Measurements from ENCODE around the gene SLC13A2.
"Not testable (repeated sequence)": the region's sequence is repeated elsewhere in the genome, so short reads cannot be mapped to it uniquely, and the experiment has no call there.

The SLC13A2 gene

DNA sequence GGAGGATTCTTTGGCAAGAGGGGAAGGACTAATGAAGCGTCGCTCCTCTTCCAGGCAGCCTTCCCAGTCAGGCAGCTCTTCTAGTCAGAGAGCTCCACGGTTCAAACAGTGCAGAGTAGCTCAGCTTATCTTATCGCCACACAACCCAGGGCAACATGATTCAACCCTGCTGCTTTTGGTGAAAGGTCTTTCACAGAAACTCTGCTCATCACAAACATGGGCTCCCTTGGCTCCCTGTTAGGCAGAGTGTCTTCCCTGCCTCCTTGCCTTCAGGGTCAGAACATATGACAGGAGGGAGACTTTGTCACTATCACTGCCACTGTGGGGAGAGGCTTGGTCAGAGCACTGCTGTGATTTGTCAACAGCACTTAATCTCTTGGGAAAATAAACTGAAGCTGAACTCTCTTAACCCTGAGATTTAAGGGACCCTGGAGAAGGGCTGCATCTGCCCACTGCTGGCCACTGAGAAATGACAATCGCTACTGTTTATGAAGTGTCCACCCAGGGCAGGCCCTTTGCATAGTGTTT is 6.9 kb upstream of the SLC13A2 start:
- H3K4me3 Mint-ChIP-seq: no peak overlapping the region
- no peaks in the 10 kb centered on the region for H3K36me3 Mint-ChIP-seq (ENCODE audit: low read depth)
- peaks cover 24% of the 10 kb centered on the region for H3K27me3 Mint-ChIP-seq
- no peaks in the 10 kb centered on the region for H3K9me3 Mint-ChIP-seq
- H3K27ac Mint-ChIP-seq: no peak overlapping the region
- H3K4me1 Mint-ChIP-seq (ENCODE audit: low read depth): peaks cover 17% of the 10 kb centered on the region

DNA sequence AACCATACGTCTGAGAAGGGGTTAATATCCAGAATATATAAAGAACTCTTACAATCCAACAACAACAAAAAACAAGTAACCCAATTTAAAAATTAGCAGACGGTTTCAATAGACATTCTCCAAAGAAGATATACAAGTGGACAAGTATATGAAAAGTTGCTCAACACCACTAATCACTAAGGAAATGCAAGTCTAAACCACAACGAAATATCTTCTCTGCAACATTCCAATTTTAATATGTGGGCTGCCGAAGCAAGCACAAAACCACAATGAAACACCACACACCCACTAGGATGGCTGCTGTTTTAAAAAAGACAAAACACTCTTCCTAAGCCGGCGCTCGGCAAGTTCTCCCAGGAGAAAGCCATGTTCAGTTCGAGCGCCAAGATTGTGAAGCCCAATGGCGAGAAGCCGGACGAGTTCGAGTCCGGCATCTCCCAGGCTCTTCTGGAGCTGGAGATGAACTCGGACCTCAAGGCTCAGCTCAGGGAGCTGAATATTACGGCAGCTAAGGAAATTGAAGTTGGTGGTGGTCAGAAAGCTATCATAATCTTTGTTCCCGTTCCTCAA is 5.9 kb upstream of the SLC13A2 start:
- Mint-ChIP-seq H3K4me3 (no peak overlapping the region), H3K27me3 (peaks cover 24% of the 10 kb centered on the region), H3K36me3 (ENCODE audit: low read depth) (no peaks in the 10 kb centered on the region), H3K9me3 (no peaks in the 10 kb centered on the region), H3K4me1 (ENCODE audit: low read depth) (peaks cover 17% of the 10 kb centered on the region), H3K27ac (no peak overlapping the region)

DNA sequence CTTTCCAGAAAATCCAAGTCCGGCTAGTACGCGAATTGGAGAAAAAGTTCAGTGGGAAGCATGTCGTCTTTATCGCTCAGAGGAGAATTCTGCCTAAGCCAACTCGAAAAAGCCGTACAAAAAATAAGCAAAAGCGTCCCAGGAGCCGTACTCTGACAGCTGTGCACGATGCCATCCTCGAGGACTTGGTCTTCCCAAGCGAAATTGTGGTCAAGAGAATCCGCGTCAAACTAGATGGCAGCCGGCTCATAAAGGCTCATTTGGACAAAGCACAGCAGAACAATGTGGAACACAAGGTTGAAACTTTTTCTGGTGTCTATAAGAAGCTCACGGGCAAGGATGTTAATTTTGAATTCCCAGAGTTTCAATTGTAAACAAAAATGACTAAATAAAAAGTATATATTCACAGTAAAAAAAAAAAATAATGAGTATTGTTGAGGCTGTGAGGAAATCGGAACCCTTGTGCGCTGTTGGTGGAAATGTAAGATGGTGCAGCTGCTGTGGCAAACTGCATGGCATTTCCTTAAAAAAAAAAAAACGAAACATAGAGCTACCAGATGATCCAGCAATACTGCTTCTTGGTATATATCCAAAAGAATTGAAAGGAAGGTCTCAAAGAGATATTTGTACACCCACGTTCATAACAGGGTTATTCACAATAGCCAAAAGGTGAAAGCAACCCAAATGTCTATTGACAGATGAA is 5.3 kb upstream of the SLC13A2 start:
- H3K27ac Mint-ChIP-seq; H3K9me3 Mint-ChIP-seq; H3K4me3 Mint-ChIP-seq; H3K36me3 Mint-ChIP-seq (ENCODE audit: low read depth): not testable (repeated sequence)
- H3K27me3 Mint-ChIP-seq: peaks cover 20% of the 10 kb centered on the region
- H3K4me1 Mint-ChIP-seq (ENCODE audit: low read depth): peaks cover 17% of the 10 kb centered on the region

DNA sequence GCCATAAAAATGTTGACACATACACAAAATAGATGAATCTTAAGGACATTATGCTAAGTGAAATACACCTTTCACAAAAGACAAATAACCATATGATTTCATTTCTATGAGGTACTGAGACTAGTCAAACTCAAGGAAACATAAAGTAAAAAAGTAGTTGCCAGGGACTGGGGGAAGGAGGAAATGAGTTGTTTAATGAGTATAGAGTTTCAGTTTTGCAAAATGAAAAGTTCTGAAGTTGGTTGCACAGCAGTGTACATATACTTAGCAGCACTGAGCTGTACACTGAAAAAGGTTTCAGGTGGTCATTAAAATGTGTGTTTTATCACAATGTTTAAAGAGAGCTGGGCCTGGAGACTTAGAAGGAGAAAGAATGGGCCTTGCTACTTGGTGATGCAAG is 4.7 kb upstream of the SLC13A2 start:
- Mint-ChIP-seq H3K27me3 (peaks cover 17% of the 10 kb centered on the region), H3K27ac (no peak overlapping the region), H3K9me3 (no peaks in the 10 kb centered on the region), H3K4me1 (ENCODE audit: low read depth) (peaks cover 17% of the 10 kb centered on the region), H3K4me3 (no peak overlapping the region), H3K36me3 (ENCODE audit: low read depth) (no peaks in the 10 kb centered on the region)

DNA sequence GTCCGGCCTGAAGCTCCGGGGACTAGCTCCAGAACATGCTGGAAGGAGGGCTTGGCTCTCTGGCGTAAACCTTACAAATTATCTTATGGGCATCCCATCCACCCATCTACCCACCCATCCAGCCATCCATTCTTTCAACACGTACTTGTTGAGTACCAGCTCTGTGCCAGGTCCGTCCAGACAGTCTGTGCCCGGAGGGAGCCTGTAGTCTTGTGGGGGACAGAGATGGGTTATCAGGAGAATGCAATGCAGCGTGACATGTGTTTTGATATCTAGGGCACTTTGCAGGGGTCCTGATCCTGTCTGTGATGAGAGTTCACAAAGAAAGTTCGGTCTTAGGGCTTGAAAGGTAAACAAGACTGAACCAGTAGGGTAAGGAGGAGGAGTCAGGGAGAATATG is 4.1 kb upstream of the SLC13A2 start:
- no peak overlapping the region for H3K4me3 Mint-ChIP-seq
- H3K27me3 Mint-ChIP-seq: peaks cover 13% of the 10 kb centered on the region
- H3K27ac Mint-ChIP-seq: no peak overlapping the region
- H3K4me1 Mint-ChIP-seq (ENCODE audit: low read depth): peaks cover 17% of the 10 kb centered on the region
- no peaks in the 10 kb centered on the region for H3K36me3 Mint-ChIP-seq (ENCODE audit: low read depth)
- H3K9me3 Mint-ChIP-seq: no peaks in the 10 kb centered on the region

DNA sequence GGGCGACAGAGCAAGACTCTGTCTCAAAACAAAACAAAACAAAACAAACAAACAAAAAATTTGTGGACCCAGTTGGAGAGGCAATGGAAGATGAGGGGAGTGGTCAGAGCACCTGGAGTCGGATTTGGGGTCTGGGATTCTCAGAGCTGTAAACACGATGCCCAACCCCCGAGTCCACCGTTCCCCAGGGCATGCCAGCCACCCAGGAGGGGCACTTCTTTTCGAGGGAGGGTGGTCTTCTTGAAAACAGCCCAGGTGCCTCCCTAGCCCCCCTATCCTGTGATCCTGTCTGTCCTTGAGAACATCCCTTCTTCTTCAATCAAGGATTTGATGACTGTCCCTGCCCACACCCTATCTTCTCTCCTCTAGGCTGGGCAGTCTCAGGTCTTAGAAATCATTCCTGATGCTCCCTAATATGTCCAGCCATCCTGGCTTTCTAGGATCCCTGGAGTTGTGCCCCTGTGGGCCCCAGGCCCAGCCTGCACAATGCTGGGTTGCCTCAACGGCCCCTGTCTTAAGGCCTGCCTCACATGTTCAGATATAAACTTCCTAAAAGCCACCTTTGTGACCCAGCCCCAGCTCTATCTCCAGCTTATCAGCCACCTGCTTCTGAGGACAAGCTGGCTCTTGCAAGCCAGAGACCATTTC is 3.1 kb upstream of the SLC13A2 start:
- Mint-ChIP-seq H3K9me3 (no peaks in the 10 kb centered on the region), H3K4me1 (ENCODE audit: low read depth) (peaks cover 20% of the 10 kb centered on the region), H3K4me3 (no peak overlapping the region)

DNA sequence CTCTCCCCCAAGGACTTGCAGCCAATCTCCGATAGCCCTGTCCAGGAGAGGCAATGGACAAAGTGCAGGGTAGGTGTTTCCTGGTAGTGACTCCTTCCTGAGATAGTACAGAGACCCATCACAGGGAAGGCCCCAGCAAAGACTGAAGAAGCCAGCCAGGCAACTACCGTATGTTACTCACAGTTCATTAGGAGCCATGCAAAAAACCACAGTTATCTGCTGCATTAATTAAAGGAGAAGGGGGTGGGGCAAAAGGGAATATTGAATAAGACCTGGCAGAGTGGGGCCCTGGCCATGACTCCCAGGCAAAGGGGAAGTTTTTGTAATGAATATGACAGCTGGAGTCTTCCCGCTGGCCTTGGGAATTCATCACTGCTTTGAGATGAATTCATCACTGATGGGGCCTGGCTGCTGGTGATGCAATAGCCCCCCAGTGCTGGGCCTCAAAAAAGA is 2.5 kb upstream of the SLC13A2 start:
- Mint-ChIP-seq H3K9me3 (no peaks in the 10 kb centered on the region), H3K36me3 (ENCODE audit: low read depth) (no peaks in the 10 kb centered on the region), H3K4me3 (no peak overlapping the region), H3K27ac (no peak overlapping the region), H3K27me3 (peaks cover 11% of the 10 kb centered on the region), H3K4me1 (ENCODE audit: low read depth) (peaks cover 24% of the 10 kb centered on the region)

More for the DNA sequence above, 3.1 kb upstream of the SLC13A2 start:
- Mint-ChIP-seq H3K27me3 (peaks cover 13% of the 10 kb centered on the region), H3K27ac (no peak overlapping the region), H3K36me3 (ENCODE audit: low read depth) (no peaks in the 10 kb centered on the region)

DNA sequence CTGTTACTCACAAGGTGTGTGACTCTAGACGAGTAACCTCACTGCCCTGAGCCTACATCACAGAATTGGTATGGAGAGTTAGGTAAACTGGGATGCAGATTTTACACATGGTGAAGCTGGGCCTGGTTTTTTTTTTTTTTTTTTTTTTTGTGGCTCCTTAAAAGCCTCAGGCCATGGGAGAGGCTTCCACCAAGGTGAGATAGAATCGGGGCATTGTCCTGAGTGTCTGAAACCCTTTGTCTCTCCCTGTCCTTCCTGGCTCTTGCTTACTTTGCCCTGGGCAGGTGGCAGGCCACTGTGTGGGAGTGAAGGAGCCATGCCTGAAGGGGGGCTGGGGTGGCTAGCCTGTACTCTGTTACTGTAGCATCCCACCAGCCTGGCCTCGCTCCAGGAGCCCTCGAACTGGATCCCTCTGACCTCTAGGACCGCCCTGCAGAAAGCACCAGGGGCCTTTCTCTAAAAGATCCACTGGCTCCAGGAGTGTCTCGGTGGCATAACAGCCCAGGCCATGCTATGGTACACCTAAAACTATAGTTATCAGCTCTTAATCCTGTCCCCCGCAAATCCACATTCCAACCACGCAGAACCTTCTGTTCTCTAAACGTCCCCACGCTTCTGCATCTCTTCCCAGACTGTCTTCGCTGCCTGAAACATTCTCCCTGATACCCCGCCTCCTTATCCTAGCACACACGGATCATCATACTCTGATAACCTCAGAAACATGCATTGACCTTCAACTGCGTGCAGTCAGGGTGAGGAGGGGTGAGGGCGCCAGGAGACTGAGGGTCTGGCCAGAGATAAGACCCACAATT is 1.7 kb upstream of the SLC13A2 start:
- H3K9me3 Mint-ChIP-seq: no peaks in the 10 kb centered on the region
- H3K36me3 Mint-ChIP-seq (ENCODE audit: low read depth): no peaks in the 10 kb centered on the region
- peaks cover 24% of the 10 kb centered on the region for H3K4me1 Mint-ChIP-seq (ENCODE audit: low read depth)
- peaks cover 4% of the 10 kb centered on the region for H3K27me3 Mint-ChIP-seq
- no peak overlapping the region for H3K27ac Mint-ChIP-seq
- H3K4me3 Mint-ChIP-seq: no peak overlapping the region

DNA sequence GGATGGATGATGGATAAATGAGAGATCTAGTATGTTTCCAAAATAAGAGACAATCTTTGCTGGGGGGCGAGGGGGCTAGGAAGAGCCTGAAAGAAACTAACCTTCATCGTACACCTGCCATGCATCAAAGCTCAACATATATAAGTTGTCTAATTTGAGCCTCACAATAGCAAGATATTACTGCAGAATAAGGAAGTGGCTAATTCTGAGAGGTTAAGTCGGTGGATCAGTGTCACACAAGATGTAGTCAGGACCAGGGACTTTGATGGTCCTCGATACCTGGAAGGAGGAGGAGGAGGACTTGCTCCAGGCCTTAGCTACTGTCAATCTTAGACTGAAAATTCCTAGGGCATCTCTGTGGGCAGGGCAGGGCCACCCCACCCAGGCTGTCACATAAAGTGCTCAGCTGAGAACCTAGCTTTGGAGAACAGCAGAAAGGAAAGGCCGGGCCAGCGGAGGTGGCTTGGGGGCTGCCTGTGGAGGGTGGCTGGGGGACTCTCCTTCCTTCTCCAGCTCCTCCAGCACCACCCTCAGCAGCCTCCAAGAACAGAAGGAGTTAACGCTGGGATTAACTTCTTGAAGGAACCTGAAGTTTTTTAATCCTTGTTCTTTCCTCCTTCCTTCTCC is 460 bp upstream of the SLC13A2 start:
- Mint-ChIP-seq H3K27ac (no peak overlapping the region), H3K4me1 (ENCODE audit: low read depth) (peaks cover 14% of the 10 kb centered on the region), H3K4me3 (no peak overlapping the region), H3K9me3 (no peaks in the 10 kb centered on the region), H3K36me3 (ENCODE audit: low read depth) (no peaks in the 10 kb centered on the region), H3K27me3 (no peaks in the 10 kb centered on the region)

DNA sequence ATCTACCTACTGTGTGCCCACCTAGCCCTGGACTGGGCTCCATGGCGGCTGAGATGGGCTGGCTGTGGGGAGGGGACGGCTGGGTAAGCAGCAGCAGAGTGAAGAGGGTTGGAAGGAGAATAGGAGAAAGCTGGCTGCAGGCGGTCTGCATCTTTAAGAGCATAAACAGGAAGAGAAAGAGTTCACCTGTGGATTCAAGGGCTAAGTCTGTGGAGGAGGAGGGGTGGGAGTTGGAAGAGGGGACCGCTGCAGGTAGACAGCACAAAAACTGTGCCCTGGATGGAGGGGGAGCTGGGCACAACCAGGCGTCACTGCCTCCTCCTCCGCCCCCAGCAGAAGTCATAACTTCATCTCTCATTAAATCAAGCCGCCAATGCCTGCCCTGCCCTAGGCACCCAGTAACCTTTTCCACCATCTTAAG is 677 bp downstream of the SLC13A2 start:
- H3K27me3 Mint-ChIP-seq: no peaks in the 10 kb centered on the region
- H3K9me3 Mint-ChIP-seq: no peaks in the 10 kb centered on the region
- no peak overlapping the region for H3K27ac Mint-ChIP-seq
- H3K36me3 Mint-ChIP-seq (ENCODE audit: low read depth): no peaks in the 10 kb centered on the region
- H3K4me3 Mint-ChIP-seq: no peak overlapping the region
- peaks cover 7% of the 10 kb centered on the region for H3K4me1 Mint-ChIP-seq (ENCODE audit: low read depth)

DNA sequence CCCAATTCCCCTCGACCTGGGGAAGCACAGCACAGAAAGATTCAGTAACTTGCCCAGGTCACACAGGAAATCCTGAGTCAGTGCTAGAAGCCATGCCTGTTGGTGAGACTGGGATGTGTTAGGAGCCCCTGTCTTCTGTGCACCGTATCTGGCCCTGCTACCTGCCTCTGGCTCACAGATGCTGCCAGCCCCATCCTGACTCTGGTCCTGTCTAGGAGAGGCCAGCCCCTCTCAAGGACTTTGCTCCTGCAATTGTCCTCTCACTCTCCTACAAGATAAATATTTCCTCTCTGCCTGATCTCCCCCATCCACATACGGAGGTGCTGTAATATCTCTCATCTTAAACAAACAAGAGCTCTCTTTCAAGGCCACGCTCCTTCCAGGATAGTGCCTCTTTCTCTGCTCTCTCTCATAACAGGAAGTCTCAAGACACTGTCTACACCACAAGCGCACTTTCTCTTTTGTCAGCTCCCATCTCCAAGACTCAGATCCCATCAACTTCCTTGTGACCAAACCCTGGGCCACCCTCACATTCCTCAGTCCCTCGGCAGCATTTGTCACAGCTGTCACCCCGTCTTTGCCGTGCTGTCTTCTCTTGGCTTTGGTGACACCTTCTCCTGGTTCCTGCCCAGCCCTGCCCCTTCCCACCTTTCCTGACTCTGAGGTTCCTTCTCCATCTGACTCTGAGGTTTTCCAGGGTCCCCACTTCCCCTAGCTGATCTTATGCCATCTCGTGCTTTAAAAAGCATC is 1.9 kb downstream of the SLC13A2 start:
- peaks cover 7% of the 10 kb centered on the region for H3K4me1 Mint-ChIP-seq (ENCODE audit: low read depth)
- no peaks in the 10 kb centered on the region for H3K36me3 Mint-ChIP-seq (ENCODE audit: low read depth)
- H3K9me3 Mint-ChIP-seq: no peaks in the 10 kb centered on the region
- H3K27ac Mint-ChIP-seq: peak overlapping the region; percentile 32
- H3K27me3 Mint-ChIP-seq: no peaks in the 10 kb centered on the region
- no peak overlapping the region for H3K4me3 Mint-ChIP-seq

DNA sequence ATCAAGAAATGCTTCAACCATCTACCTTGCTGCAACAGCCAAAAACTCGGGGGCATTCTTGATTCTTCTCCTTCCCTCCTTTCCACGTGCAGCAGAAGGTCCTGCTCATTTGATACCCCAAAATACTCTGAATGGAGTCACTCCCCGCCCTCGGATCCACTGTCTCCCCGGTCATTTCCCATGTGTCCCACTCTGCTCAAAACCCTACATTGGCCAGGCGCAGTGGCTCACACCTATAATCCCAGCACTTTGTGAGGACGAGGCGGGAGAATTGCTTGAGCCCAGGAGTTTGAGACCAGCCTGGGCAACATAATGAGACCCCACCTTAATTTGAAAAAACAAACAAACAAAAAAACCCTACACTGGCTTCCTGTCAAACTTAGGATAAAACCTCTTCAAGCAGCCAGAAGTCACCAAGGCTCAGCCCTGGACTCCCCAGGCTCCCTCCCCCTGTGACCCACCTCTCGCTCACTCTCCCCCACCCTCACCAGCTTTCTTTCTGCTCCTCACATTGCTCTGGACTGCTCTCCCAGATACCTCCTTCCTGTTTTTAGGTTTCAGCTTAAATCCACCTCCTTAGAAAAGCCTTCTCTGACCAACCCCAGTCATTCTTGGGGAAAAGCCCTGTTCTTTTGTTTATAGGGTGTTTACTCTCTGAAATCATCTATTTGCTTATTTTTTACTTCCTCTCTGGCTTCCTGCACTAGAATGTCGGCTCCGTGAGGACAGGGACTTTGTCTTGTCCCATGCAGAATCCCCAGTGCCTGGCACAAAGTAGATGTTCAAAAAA is 2.8 kb downstream of the SLC13A2 start:
- no peak overlapping the region for H3K27ac Mint-ChIP-seq
- no peak overlapping the region for H3K4me3 Mint-ChIP-seq
- no peaks in the 10 kb centered on the region for H3K36me3 Mint-ChIP-seq (ENCODE audit: low read depth)
- H3K27me3 Mint-ChIP-seq: no peaks in the 10 kb centered on the region
- H3K9me3 Mint-ChIP-seq: no peaks in the 10 kb centered on the region
- peaks cover 7% of the 10 kb centered on the region for H3K4me1 Mint-ChIP-seq (ENCODE audit: low read depth)

DNA sequence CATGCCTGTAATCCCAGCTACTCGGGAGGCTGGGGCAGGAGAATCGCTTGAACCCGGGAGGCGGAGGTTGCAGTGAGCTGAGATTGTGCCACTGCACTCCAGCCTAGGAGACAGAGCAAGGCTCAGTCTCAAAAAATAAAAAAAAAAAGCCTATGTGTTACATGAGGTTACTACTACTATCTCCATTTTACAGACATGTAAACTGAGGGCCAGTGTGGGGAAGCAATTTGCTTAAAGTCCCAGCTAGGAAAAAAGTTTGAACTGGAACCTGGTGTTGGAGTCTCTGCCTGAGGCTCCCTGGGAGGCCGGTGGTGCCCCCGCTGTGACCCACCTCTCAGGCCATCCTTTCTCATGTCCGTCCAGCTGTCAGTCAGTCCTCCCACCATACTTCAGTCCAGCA is 4.5 kb downstream of the SLC13A2 start:
- peaks cover 7% of the 10 kb centered on the region for H3K4me1 Mint-ChIP-seq (ENCODE audit: low read depth)
- no peaks in the 10 kb centered on the region for H3K36me3 Mint-ChIP-seq (ENCODE audit: low read depth)
- H3K4me3 Mint-ChIP-seq: no peak overlapping the region
- no peak overlapping the region for H3K27ac Mint-ChIP-seq
- no peaks in the 10 kb centered on the region for H3K9me3 Mint-ChIP-seq
- H3K27me3 Mint-ChIP-seq: no peaks in the 10 kb centered on the region
